ENCODE results near the gene FAM171A2.

FAM171A2 gene

GRCh38 chr17:44318077-44318892 is 45.4 kb downstream of the FAM171A2 start:
- TF ChIP-seq ZFX (IDR thresholded peaks at IDR 0.05) (no peak), CTCF (conservative IDR thresholded peaks at IDR 0.05) (no peak)
- H3K27ac ChIP-seq = no peak overlapping the region

DNA sequence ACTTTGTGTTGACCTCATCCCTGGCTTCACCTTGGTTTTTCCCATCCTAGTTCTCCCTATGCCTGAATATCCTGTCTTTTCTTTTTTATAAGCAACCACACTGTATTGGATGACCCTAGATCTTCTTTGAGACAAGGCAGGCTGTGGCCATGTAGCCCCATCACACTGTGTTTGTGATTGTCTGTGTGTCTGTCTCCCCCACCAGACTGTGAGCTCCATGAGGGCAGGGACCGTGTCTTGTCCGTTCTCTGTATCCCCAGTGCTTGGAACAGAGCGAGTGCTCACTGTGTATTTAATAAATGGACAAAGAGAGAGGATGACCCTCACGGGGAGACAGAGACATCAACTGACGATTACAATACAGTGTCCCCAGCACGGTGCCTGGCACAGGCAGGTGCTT is 46.1 kb downstream of the FAM171A2 start:
- H3K27ac ChIP-seq = no peak overlapping the region
- TF ChIP-seq ZFX (IDR thresholded peaks at IDR 0.05) (no peak), CTCF (conservative IDR thresholded peaks at IDR 0.05) (no peak)

GRCh38 chr17:44315760-44316731 is 47.6 kb downstream of the FAM171A2 start:
- peak overlapping the region; percentile 47 for H3K27ac ChIP-seq
- TF ChIP-seq ZFX (IDR thresholded peaks at IDR 0.05) (no peak), CTCF (conservative IDR thresholded peaks at IDR 0.05) (no peak)

DNA sequence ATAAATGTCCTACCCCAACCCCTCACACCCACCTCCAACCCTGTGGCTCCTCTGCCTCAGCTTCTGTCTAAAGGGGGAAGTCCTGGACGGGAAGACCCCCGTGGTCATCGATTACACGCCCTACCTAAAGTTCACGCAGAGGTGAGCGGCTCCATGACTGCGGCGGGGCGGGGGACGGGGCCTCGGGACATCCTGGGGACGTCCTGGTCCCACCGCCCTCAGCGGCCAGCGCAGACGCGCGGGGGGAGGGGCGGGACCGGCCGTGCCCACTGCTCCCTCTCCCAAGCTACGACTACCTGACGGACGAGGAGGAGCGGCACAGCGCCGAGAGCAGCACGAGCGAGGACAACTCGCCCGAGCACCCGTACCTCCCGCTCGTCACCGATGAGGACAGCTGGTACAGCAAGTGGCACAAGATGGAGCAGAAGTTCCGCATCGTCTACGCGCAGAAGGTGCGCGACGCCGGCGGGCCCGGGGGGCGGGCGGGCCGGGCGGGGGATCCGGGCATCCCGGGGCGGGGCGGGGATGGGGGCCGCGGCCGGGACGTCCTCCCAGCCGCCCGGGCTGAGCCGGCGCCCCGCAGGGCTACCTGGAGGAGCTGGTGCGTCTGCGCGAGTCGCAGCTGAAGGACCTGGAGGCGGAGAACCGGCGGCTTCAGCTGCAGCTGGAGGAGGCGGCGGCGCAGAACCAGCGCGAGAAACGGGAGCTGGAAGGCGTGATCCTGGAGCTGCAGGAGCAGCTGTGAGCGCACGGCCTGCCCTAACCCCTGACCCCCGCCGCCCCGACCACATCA is 48.6 kb downstream of the FAM171A2 start:
- no peak for TF ChIP-seq CTCF (conservative IDR thresholded peaks at IDR 0.05)
- TF ChIP-seq ZFX (IDR thresholded peaks at IDR 0.05) = no peak
- peak overlapping the region; percentile 47 for H3K27ac ChIP-seq

DNA sequence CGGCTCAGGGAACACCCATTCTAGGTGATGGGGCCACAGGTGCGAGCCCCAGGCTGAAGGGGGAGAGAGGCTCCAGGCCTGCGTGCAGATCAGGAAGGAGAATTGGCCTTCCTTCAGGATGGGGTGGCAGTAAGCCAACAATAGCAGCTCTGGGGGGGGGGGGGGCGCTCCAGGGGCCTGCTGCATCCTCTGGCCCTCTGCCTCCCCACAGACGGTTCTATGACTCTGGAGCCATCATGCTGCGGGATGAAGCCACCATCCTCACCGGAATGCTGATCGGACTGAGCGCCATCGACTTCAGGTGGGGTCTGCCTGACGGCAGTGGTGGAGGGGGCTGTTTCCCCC is 49.2 kb downstream of the FAM171A2 start:
- TF ChIP-seq ZFX (IDR thresholded peaks at IDR 0.05) (no peak), CTCF (conservative IDR thresholded peaks at IDR 0.05) (no peak)

DNA sequence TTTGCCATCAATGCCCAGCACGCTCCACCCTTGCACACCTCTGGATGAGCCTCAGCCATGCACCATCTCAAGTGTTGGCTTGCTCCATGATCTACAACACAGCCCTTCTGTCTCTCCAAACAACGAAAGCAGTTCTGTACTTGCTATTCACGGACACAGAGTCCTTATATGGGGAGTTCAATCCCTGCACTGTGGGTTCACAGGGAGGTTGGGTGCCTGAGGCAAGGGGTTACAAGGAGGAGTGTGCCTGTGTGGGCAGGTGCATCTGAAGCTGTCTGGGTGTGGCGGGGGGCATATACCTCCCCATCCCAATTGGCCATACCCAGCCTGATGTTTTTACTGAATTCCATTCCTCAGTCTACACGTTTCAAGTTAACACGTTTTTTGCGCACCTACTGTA is 49.6 kb downstream of the FAM171A2 start:
- TF ChIP-seq CTCF (conservative IDR thresholded peaks at IDR 0.05) = no peak
- TF ChIP-seq ZFX (IDR thresholded peaks at IDR 0.05) = no peak
- H3K27ac ChIP-seq = no peak overlapping the region

More for the DNA sequence above, 49.2 kb downstream of the FAM171A2 start:
- peak overlapping the region; percentile 47; the same call in 1 of the 2 replicates for H3K27ac ChIP-seq

All from C4-2B (cell line).